K562 (cell line): ENCODE data around the gene ETV3. TPM values are rescaled to one million over a fixed set of nuclear protein-coding genes. Genes with fewer than 3 reads are reported as not detected.
A peak's percentile ranks its signal among the peaks of the same experiment; 100 is the strongest.

ENCODE experiments used
- BRCA1 ChIP-seq, 2 experiments: fragments of 450-650 bp in 1 of 2; sonication (generic) in 1 of 2; formaldehyde crosslinking in 1 of 2; IDR thresholded peaks; 2 replicates each; pipeline versions ENCODE4 v1.5.0 to v1.6.1; 2017 to 2020; ENCODE audit warnings: mild to moderate bottlenecking in 1 of 2, missing genetic modification reagents in 1 of 2
- ESRRB ChIP-seq: fragments of 250-450 bp; sonication (Bioruptor Pico); IDR thresholded peaks from 2 replicates; pipeline ENCODE4 v1.5.0; 2020; ENCODE audit warnings: mild to moderate bottlenecking, moderate library complexity, borderline replicate concordance
- ETV6 ChIP-seq, 3 experiments: fragments of 150-350 bp in 1 of 3; sonication (generic) in 1 of 3; formaldehyde crosslinking in 1 of 3; IDR thresholded peaks; 2 replicates each; pipeline versions ENCODE4 v1.6.1 to v1.8.0; 2014 to 2022; ENCODE audit warnings: borderline replicate concordance in 2 of 3, low read depth in 2 of 3, antibody characterized with exemption in 1 of 3, low read length in 1 of 3, mild to moderate bottlenecking in 1 of 3, missing genetic modification reagents in 1 of 3
- FOXP1 ChIP-seq: sonication (generic); formaldehyde crosslinking; IDR thresholded peaks from 2 replicates; pipeline ENCODE4 v1.8.0; 2022; ENCODE audit warnings: mild to moderate bottlenecking, missing genetic modification reagents
- GATA2 ChIP-seq: sonication (generic); formaldehyde crosslinking; IDR thresholded peaks from 2 replicates; pipeline ENCODE4 v1.4.0; 2020; ENCODE audit warnings: mild to moderate bottlenecking, missing genetic modification reagents
- HDAC6 ChIP-seq: IDR thresholded peaks from 2 replicates; pipeline ENCODE4 v1.6.1; 2012; ENCODE audit warnings: low read depth, mild to moderate bottlenecking, control low read depth, inconsistent platforms, low read length, moderate library complexity
- HMG20A ChIP-seq: fragments of 450-650 bp; formaldehyde crosslinking; conservative IDR thresholded peaks from 2 replicates; pipeline ENCODE4 v1.4.0; 2020; ENCODE audit warnings: mild to moderate bottlenecking, mixed read lengths
- IFI16 ChIP-seq: fragments of 250-450 bp; sonication (Bioruptor Pico); IDR thresholded peaks from 2 replicates; pipeline ENCODE4 v2.1.2; 2022; ENCODE audit warnings: mild to moderate bottlenecking, inconsistent platforms
- MAFK ChIP-seq: IDR thresholded peaks from 2 replicates; pipeline ENCODE4 v1.6.1; 2011; ENCODE audit warnings: low read length, improper control_type of control experiment
- NCOA1 ChIP-seq: fragments of 450-650 bp; IDR thresholded peaks from 2 replicates; pipeline ENCODE4 v1.6.1; 2016; ENCODE audit warnings: low read depth
- NFE2L1 ChIP-seq: fragments of 450-650 bp; IDR thresholded peaks from 2 replicates; pipeline ENCODE4 v1.6.1; 2016; ENCODE audit warnings: missing genetic modification characterization, low read depth, mild to moderate bottlenecking, missing compliant biosample characterization, moderate library complexity, borderline replicate concordance
- NR4A1 ChIP-seq, 2 experiments: fragments of 250-450 bp in 1 of 2; fragments of 450-650 bp in 1 of 2; sonication (Bioruptor Pico) in 1 of 2; IDR thresholded peaks; 2 replicates each; pipeline versions ENCODE4 v1.4.0 to v1.6.1; 2016 to 2020; ENCODE audit warnings: mild to moderate bottlenecking in 2 of 2, missing compliant biosample characterization in 1 of 2, missing genetic modification characterization in 1 of 2, moderate library complexity in 1 of 2
- PHF21A ChIP-seq: fragments of 450-650 bp; IDR thresholded peaks from 2 replicates; pipeline ENCODE4 v1.6.1; 2017; ENCODE audit warnings: low read depth, borderline replicate concordance
- RFX5 ChIP-seq: IDR thresholded peaks from 2 replicates; pipeline ENCODE4 v1.6.1; 2011; ENCODE audit warnings: low read depth, mild to moderate bottlenecking, improper control_type of control experiment, low read length
- RUNX1 ChIP-seq: sonication (generic); IDR thresholded peaks from 2 replicates; pipeline ENCODE4 v1.6.1; 2016; ENCODE audit warnings: antibody characterized with exemption, low read depth
- SIX5 ChIP-seq, 2 experiments: IDR thresholded peaks; 2 replicates each; pipeline ENCODE4 v1.6.1; 2011; ENCODE audit warnings: low read length in 2 of 2, borderline replicate concordance in 1 of 2, low read depth in 1 of 2, mild to moderate bottlenecking in 1 of 2, moderate library complexity in 1 of 2; ENCODE audit not compliant: insufficient read depth in 1 of 2
- SMARCB1 ChIP-seq: IDR thresholded peaks from 2 replicates; pipeline ENCODE4 v1.6.1; 2011; ENCODE audit warnings: improper control_type of control experiment, low read depth; ENCODE audit not compliant: insufficient read length
- TCF3 ChIP-seq: sonication (generic); formaldehyde crosslinking; IDR thresholded peaks from 2 replicates; pipeline ENCODE4 v1.4.0; 2020; ENCODE audit warnings: mild to moderate bottlenecking, missing genetic modification reagents
- TSC22D4 ChIP-seq: fragments of 450-650 bp; IDR thresholded peaks from 2 replicates; pipeline ENCODE4 v1.6.1; 2016; ENCODE audit warnings: missing genetic modification characterization, missing biosample characterization, control low read depth
- ZNF507 ChIP-seq: conservative IDR thresholded peaks from 2 replicates; pipeline ENCODE4 v1.6.1; 2017; ENCODE audit warnings: missing genetic modification characterization, missing compliant biosample characterization
- ZNF589 ChIP-seq: fragments of 200-800 bp; sonication (Bioruptor generic); IDR thresholded peaks from 2 replicates; pipeline ENCODE4 v1.6.1; 2016; ENCODE audit warnings: low read depth, missing genetic modification characterization, missing compliant biosample characterization
- polyA plus RNA-seq, 8 experiments: library from polyadenylated mRNA; depleted of rRNA in 4 of 8; stranded (reverse) in 5 of 8; unstranded in 3 of 8; fragments of >200 nt; fragmentation: Nextera tagmentation in 2 of 8; fragmentation: Illumina TruSeq in 1 of 8; extraction: Ambion mirVana in 2 of 8; extraction: Trizol in 1 of 8; gene quantifications; 2 replicates each; pipeline versions ENCODE4 v1.2.1 to v1.2.3, GENCODE V29; 2011 to 2014; ENCODE audit warnings: inconsistent platforms in 1 of 8, missing spikeins in 1 of 8
- total RNA-seq, 7 experiments: library from RNA; depleted of rRNA in 6 of 7; stranded (reverse); fragments of >200 nt in 6 of 7; fragmentation: Illumina TruSeq in 2 of 7; extraction: Trizol in 2 of 7; gene quantifications; 2 replicates each; pipeline versions ENCODE4 v1.2.1 to v1.2.3, GENCODE V29; 2011 to 2021; ENCODE audit warnings: low replicate concordance in 1 of 7
- TF ChIP-seq, protein P1 (sequence below), 2 experiments: fragments of 200-800 bp in 1 of 2; sonication (Bioruptor generic) in 1 of 2; sonication (generic) in 1 of 2; formaldehyde crosslinking in 1 of 2; IDR thresholded peaks in 1 of 2; conservative IDR thresholded peaks in 1 of 2; 2 replicates each; pipeline versions ENCODE4 v1.5.0 to v1.6.1; 2016 to 2020; ENCODE audit warnings: missing compliant biosample characterization in 1 of 2, missing genetic modification characterization in 1 of 2, missing genetic modification reagents in 1 of 2
- TF ChIP-seq, protein P2 (sequence below): fragments of 250-450 bp; sonication (Bioruptor Pico); IDR thresholded peaks from 2 replicates; pipeline ENCODE4 v1.4.0; 2020; ENCODE audit warnings: mild to moderate bottlenecking, moderate library complexity
- TF ChIP-seq, protein P3 (sequence below): sonication (generic); formaldehyde crosslinking; IDR thresholded peaks from 2 replicates; pipeline ENCODE4 v1.4.0; 2020; ENCODE audit warnings: mild to moderate bottlenecking, missing genetic modification reagents

ETV3 gene
- total and polyA plus RNA-seq, 9 of the 15 experiments (the other 6 are each of a cell fraction or from before 2014, with no cell fraction given), result 3.1 to 16.0 (median 9.0) TPM

DNA sequence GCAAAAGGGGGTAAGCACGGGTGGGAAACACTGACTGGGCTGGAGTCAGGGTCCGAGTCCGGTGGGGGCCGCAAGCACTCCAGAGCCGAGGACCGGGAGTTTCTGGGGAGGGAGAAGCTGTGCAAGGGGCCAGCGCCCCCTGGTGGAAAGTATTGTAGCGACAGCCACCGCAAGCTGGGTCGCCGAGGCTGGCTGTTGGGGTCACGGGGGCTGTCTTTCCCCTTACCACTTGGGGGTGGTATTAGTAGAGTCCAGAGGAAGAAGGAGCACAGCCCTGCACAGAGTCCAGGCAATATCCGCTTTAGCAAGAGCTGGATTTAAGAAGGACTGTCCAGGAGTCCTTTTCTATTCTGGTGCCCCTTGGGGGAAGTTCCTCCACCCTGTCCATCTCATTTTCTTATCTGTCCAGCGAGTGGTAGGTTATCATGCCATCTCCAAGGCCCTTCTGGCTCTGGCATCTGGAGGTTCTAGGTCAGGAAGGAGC lies 17.9 kb upstream of the ETV3 start (continued):
- TF ChIP-seq, protein P1, sequence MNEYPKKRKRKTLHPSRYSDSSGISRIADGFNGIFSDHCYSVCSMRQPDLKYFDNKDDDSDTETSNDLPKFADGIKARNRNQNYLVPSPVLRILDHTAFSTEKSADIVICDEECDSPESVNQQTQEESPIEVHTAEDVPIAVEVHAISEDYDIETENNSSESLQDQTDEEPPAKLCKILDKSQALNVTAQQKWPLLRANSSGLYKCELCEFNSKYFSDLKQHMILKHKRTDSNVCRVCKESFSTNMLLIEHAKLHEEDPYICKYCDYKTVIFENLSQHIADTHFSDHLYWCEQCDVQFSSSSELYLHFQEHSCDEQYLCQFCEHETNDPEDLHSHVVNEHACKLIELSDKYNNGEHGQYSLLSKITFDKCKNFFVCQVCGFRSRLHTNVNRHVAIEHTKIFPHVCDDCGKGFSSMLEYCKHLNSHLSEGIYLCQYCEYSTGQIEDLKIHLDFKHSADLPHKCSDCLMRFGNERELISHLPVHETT (CRISPR knock-in tag; conservative IDR thresholded peaks at IDR 0.05 in 1 of 2, IDR thresholded peaks at IDR 0.05 in 1 of 2), result no peak
- TF ChIP-seq MAFK (no peak), NCOA1 (no peak), SMARCB1 (no peak), ESRRB (CRISPR knock-in tag) (no peak), HMG20A (CRISPR knock-in tag) (no peak), RFX5 (no peak), ZNF507 (no peak), TCF3 (CRISPR knock-in tag) (no peak), FOXP1 (CRISPR knock-in tag) (0 out of 2 replicates have a peak, but pooled peaks have one; percentile 26), RUNX1 (no peak), GATA2 (CRISPR knock-in tag) (no peak), ETV6 (IDR thresholded peaks at IDR 0.05; ENCODE audit: borderline replicate concordance in 1 of 2, low read depth in 2 of 2, low read length in 1 of 2) (no peak), ETV6 (CRISPR knock-in tag; IDR thresholded peaks at IDR 0.05; ENCODE audit: borderline replicate concordance) (no peak), SIX5 (IDR thresholded peaks at IDR 0.05; ENCODE audit: borderline replicate concordance in 1 of 2, insufficient read depth in 1 of 2, low read depth in 1 of 2, low read length in 2 of 2) (no peak), HDAC6 (no peak), ZNF589 (CRISPR knock-in tag) (no peak), PHF21A (no peak), NFE2L1 (no peak), BRCA1 (IDR thresholded peaks at IDR 0.05) (no peak), BRCA1 (CRISPR knock-in tag; IDR thresholded peaks at IDR 0.05) (no peak), IFI16 (no peak), TSC22D4 (tag) (no peak), NR4A1 (CRISPR knock-in tag; IDR thresholded peaks at IDR 0.05) (no peak), NR4A1 (tag; IDR thresholded peaks at IDR 0.05) (no peak)
- TF ChIP-seq, protein P2, sequence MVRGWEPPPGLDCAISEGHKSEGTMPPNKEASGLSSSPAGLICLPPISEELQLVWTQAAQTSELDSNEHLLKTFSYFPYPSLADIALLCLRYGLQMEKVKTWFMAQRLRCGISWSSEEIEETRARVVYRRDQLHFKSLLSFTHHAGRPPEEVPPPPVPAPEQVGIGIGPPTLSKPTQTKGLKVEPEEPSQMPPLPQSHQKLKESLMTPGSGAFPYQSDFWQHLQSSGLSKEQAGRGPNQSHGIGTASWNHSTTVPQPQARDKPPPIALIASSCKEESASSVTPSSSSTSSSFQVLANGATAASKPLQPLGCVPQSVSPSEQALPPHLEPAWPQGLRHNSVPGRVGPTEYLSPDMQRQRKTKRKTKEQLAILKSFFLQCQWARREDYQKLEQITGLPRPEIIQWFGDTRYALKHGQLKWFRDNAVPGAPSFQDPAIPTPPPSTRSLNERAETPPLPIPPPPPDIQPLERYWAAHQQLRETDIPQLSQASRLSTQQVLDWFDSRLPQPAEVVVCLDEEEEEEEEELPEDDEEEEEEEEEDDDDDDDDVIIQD (CRISPR knock-in tag), result no peak
- TF ChIP-seq, protein P3, sequence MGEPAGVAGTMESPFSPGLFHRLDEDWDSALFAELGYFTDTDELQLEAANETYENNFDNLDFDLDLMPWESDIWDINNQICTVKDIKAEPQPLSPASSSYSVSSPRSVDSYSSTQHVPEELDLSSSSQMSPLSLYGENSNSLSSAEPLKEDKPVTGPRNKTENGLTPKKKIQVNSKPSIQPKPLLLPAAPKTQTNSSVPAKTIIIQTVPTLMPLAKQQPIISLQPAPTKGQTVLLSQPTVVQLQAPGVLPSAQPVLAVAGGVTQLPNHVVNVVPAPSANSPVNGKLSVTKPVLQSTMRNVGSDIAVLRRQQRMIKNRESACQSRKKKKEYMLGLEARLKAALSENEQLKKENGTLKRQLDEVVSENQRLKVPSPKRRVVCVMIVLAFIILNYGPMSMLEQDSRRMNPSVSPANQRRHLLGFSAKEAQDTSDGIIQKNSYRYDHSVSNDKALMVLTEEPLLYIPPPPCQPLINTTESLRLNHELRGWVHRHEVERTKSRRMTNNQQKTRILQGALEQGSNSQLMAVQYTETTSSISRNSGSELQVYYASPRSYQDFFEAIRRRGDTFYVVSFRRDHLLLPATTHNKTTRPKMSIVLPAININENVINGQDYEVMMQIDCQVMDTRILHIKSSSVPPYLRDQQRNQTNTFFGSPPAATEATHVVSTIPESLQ (CRISPR knock-in tag), result no peak
